A673 (cell line): ENCODE measurements around the gene RNASE8. TPM values are rescaled to one million over a fixed set of nuclear protein-coding genes. Genes with fewer than 3 reads are reported as not detected.

ENCODE experiments used
- BruUV-seq: library from RNA; stranded (reverse); fragments of 400-500 nt; replicated peaks from 2 replicates; lab custom pipeline; 2021; lab: Mats Ljungman, UMichigan
- CTCF ChIA-PET: fragments of 300-600 bp; sonication (Branson Sonifier 250); formaldehyde crosslinking; loops from one replicate; lab custom pipeline; 2022; ENCODE audit warnings: antibody characterized with exemption; lab: Charles Lee
- POLR2A ChIA-PET: fragments of 300-600 bp; sonication (Branson Sonifier 250); formaldehyde crosslinking; loops from one replicate; lab custom pipeline; 2022; ENCODE audit warnings: antibody characterized with exemption; ENCODE audit not compliant: low non-redundant PET; lab: Charles Lee
- DNase-seq: peaks from one replicate; pipeline ENCODE4 v3.0.0-alpha.2; 2015; ENCODE audit warnings: low spot score
- H3K27ac ChIP-seq: fragments of 200-600 bp; sonication (generic); 2 replicates; pipeline ENCODE4 v1.5.1; 2016; ENCODE audit warnings: mixed run types, low read depth, mild to moderate bottlenecking, mixed read lengths, antibody characterized with exemption, low read length; ENCODE audit not compliant: poor library complexity, severe bottlenecking
- H3K27me3 ChIP-seq: fragments of 200-600 bp; sonication (generic); replicated peaks from 2 replicates; pipeline ENCODE4 v1.6.1; 2017; ENCODE audit warnings: mixed run types, low read depth, mild to moderate bottlenecking, mixed read lengths, antibody characterized with exemption, low read length; ENCODE audit not compliant: insufficient read depth, poor library complexity
- H3K36me3 ChIP-seq: fragments of 200-600 bp; sonication (generic); 2 replicates; pipeline ENCODE4 v1.6.1; 2016; ENCODE audit warnings: mixed run types, mild to moderate bottlenecking, mixed read lengths, antibody characterized with exemption, low read length; ENCODE audit not compliant: insufficient read depth, poor library complexity, severe bottlenecking
- H3K4me1 ChIP-seq: fragments of 200-600 bp; sonication (generic); 2 replicates; pipeline ENCODE4 v1.6.1; 2017; ENCODE audit warnings: mixed run types, mild to moderate bottlenecking, mixed read lengths, antibody characterized with exemption, low read length; ENCODE audit not compliant: insufficient read depth, poor library complexity, severe bottlenecking
- H3K4me3 ChIP-seq: fragments of 200-600 bp; sonication (generic); 2 replicates; pipeline ENCODE4 v1.5.1; 2016; ENCODE audit warnings: low read depth, mixed run types, mild to moderate bottlenecking, mixed read lengths, low read length; ENCODE audit not compliant: poor library complexity, severe bottlenecking
- H3K9me3 ChIP-seq: fragments of 200-600 bp; sonication (generic); 2 replicates; pipeline ENCODE4 v1.6.1; 2016; ENCODE audit warnings: mixed run types, low read depth, mild to moderate bottlenecking, mixed read lengths, antibody characterized with exemption, low read length; ENCODE audit not compliant: poor library complexity, severe bottlenecking
- EZH2 ChIP-seq: fragments of 200-600 bp; sonication (generic); IDR thresholded peaks from 2 replicates; pipeline ENCODE4 v1.6.1; 2017; ENCODE audit warnings: borderline replicate concordance, low read depth, mild to moderate bottlenecking, mixed read lengths, antibody characterized with exemption, low read length; ENCODE audit not compliant: poor library complexity, severe bottlenecking
- intact Hi-C: fragments of 100-400 bp; cut with micrococcal nuclease; formaldehyde crosslinking; loops from one replicate; pipeline ENCODE4 v1.10.0; 2022; ENCODE audit not compliant: unreplicated experiment
- total RNA-seq: library from RNA; stranded (reverse); gene quantifications from 2 replicates; pipeline ENCODE4 v1.2.3, GENCODE V29; 2021
- TF ChIP-seq, protein P1 (sequence below): fragments of 300-800, 200-600 bp; sonication (generic); conservative IDR thresholded peaks from 2 replicates; pipeline ENCODE4 v1.5.1; 2017; ENCODE audit warnings: low read depth, mild to moderate bottlenecking, antibody characterized with exemption, low read length, moderate library complexity, mixed read lengths

Gene RNASE8
- total RNA-seq, 1 experiment from 2014 or later, result not detected

DNA sequence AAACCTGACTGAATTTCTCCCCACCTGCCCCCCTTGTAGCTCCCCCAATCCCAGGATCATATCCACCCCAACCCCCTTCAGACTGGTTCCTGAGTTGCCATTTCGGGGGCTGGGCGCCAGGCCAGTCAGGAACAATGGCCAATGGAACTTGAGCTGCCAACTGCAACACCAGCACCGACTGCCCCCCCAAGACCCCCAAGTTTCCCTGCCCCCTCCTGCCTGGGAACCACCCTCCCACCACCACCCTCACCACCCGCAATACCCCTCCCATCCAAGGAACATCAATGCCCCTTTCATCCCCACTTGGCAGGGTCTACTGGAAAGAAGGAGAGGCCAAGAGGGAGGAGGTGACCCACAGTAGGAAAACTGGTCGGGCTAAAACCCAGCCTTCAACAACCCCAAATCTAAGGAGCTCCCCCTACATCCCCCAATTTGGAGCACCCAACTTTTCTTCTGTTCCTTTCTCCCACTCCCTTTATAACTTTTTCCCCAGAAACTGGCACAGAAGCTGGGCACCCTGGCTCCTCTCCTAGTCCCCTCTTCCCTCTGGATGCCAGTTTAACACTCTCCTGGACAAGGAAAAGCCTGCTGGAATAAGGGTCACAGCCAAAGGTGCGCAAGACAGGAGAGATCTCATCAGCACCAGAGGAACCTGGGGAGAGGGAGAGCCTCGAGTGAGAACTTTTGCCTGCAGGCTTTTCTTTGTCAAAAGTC, 31.2 kb upstream of the RNASE8 start:
- TF ChIP-seq EZH2, result no peak
- CTCF ChIA-PET, result interaction anchor here (1.1 kb wide), 1 partner anchor 12 kb away, joined by 3 read pairs; no protein-coding TSS in a partner anchor
- Histone ChIP-seq H3K27ac (no peak overlapping the region), H3K9me3 (no peaks in the 10 kb centered on the region), H3K4me3 (no peak overlapping the region), H3K36me3 (no peaks in the 10 kb centered on the region), H3K4me1 (peaks cover 5% of the 10 kb centered on the region), H3K27me3 (no peaks in the 10 kb centered on the region)
- BruUV-seq, result no TSS peak
- POLR2A ChIA-PET, result no interaction called here
- no peak for DNase-seq
- intact Hi-C loops, result no loop called here

DNA sequence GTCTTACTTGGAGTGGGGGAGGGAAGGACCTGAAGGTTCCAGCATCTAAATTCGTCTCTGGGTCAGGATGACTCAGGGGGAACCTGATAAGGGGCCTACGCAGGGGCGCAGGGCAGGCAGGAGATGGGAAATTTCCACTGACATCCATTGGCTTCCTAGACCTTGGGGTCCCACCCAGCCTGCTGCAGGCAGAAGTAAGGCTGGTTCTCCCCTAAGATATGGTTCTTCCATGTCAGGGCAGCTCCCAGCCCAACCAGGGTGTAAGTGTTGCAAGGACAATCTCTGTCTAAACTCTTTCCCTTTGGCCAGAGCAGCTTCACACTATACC, 30.7 kb upstream of the RNASE8 start:
- ChIA-PET POLR2A (no interaction called here), CTCF (interaction anchor here (1.1 kb wide), 1 partner anchor 12 kb away, joined by 3 read pairs; no protein-coding TSS in a partner anchor)
- Histone ChIP-seq H3K4me3 (no peak overlapping the region), H3K27ac (no peak overlapping the region), H3K9me3 (no peaks in the 10 kb centered on the region), H3K4me1 (peaks cover 5% of the 10 kb centered on the region), H3K36me3 (no peaks in the 10 kb centered on the region), H3K27me3 (no peaks in the 10 kb centered on the region)
- no peak for DNase-seq
- no TSS peak for BruUV-seq
- TF ChIP-seq, protein P1, sequence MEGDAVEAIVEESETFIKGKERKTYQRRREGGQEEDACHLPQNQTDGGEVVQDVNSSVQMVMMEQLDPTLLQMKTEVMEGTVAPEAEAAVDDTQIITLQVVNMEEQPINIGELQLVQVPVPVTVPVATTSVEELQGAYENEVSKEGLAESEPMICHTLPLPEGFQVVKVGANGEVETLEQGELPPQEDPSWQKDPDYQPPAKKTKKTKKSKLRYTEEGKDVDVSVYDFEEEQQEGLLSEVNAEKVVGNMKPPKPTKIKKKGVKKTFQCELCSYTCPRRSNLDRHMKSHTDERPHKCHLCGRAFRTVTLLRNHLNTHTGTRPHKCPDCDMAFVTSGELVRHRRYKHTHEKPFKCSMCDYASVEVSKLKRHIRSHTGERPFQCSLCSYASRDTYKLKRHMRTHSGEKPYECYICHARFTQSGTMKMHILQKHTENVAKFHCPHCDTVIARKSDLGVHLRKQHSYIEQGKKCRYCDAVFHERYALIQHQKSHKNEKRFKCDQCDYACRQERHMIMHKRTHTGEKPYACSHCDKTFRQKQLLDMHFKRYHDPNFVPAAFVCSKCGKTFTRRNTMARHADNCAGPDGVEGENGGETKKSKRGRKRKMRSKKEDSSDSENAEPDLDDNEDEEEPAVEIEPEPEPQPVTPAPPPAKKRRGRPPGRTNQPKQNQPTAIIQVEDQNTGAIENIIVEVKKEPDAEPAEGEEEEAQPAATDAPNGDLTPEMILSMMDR, result no peak
- no peak for TF ChIP-seq EZH2
- intact Hi-C loops, result no loop called here

DNA sequence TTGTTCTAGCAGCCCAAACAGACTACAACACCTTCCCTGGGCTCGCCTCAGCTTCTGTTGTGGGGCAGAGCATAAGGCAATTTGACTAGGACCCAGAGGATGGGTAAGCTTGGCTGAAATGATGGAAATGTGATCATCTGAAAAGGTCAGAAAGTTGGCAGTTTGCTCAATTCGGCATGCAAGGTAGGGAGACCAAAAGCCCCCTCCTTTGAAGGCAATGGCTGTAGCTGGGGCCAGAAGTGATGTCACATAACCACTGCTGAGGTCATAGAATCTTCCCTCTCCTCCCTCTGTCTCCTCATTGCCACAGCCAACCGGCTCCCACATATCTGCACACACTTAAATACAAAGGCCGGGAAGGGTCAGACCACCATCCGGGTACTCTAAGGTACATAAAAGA, 27.7 kb upstream of the RNASE8 start, which contains the start of gene TPPP2:
TSS of gene TPPP2 (plus strand) at position 301 of the 400 bp plus-strand sequence. CDS start 365 bp downstream, outside the sequence.
- ChIA-PET POLR2A (no interaction called here), CTCF (no interaction called here)
- no peak for DNase-seq
- Histone ChIP-seq H3K36me3 (no peaks in the 10 kb centered on the region), H3K4me1 (no peaks in the 10 kb centered on the region), H3K4me3 (no peak within 1 kb of the TSS), H3K27me3 (no peaks in the 10 kb centered on the region), H3K9me3 (no peaks in the 10 kb centered on the region), H3K27ac (no peak within 1 kb of the TSS)
- no TSS peak for BruUV-seq
- TF ChIP-seq, protein P1, result no peak
- TF ChIP-seq EZH2, result no peak
- intact Hi-C loops, result loop anchor here (10.0 kb wide), 1 partner anchor 335 kb away; no protein-coding TSS in a partner anchor

DNA sequence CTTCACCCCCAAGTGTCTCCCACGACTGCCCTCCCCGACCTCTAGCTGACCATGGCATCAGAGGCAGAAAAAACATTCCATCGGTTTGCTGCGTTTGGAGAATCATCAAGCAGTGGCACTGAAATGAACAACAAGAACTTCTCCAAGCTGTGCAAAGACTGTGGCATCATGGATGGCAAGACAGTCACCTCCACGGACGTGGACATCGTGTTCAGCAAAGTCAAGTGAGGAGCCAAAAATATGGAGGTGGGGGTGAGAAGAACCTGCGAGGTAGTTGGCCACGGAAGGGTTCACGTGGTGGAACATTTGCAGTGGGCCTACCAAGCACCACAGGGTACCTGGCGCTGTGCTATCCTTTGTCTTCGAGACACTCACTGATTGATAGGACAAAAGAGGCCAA, 27.1 kb upstream of the RNASE8 start:
- Histone ChIP-seq H3K4me1 (no peaks in the 10 kb centered on the region), H3K36me3 (no peaks in the 10 kb centered on the region), H3K4me3 (no peak overlapping the region), H3K9me3 (no peaks in the 10 kb centered on the region), H3K27ac (no peak overlapping the region), H3K27me3 (no peaks in the 10 kb centered on the region)
- ChIA-PET CTCF (no interaction called here), POLR2A (no interaction called here)
- BruUV-seq, result no TSS peak
- intact Hi-C loops, result loop anchor here (10.0 kb wide), 1 partner anchor 336 kb away; no protein-coding TSS in a partner anchor
- no peak for DNase-seq
- no peak for TF ChIP-seq EZH2
- TF ChIP-seq, protein P1, result no peak
